Measurements from ENCODE around the gene RSPH6A. TPM values are rescaled to one million over a fixed set of nuclear protein-coding genes. Genes with fewer than 3 reads are reported as not detected.

The RSPH6A gene
- total and polyA plus RNA-seq, 2 of the 4 experiments (the other 2 are of a cell fraction), result under 0.01 to 0.09 TPM

- H3K27ac ChIP-seq (ENCODE audit: insufficient read depth, low read length), result no peak overlapping the region
- no peak overlapping the region for H3K4ac ChIP-seq (ENCODE audit: low read depth, low read length)
- H3K18ac ChIP-seq (ENCODE audit: low read depth, low read length), result no peak overlapping the region
- peak overlapping the region; percentile 93 for H2AK9ac ChIP-seq (replicated peaks; ENCODE audit: low read depth, low read length, poor library complexity)
- no peak overlapping the region for H2AK5ac ChIP-seq (ENCODE audit: low read depth, low read length)
- no TSS peak for BruUV-seq (replicated peaks)
- CTCF ChIA-PET, result interaction anchor here (1.0 to 3.0 kb wide), 4 partner anchors 11 to 92 kb away, joined by 3 to 24 read pairs (median 5); partner anchors contain the start of gene DMPK
- peaks cover 4 to 9% of the 10 kb centered on the region in 2 experiments; a peak in 2 of 4 replicates for H3K79me1 ChIP-seq (ENCODE audit: low read depth in 1 of 2, low read length in 2 of 2)
- peak overlapping the region; percentile 80 for H2AFZ ChIP-seq (replicated peaks; ENCODE audit: low read length, poor library complexity)
- no peak overlapping the region for H2BK5ac ChIP-seq (ENCODE audit: low read depth, low read length, poor library complexity, severe bottlenecking)
- no peaks in the 10 kb centered on the region; the same call in 1 of the 2 replicates for H3K9me1 ChIP-seq (ENCODE audit: insufficient read depth, low read length)
- TF ChIP-seq CTCF (conservative IDR thresholded peaks at IDR 0.05; ENCODE audit: low read depth, low read length) (no peak), CEBPB (IDR thresholded peaks at IDR 0.05; ENCODE audit: low read depth, low read length) (no peak), NFE2L2 (IDR thresholded peaks at IDR 0.05; ENCODE audit: low read depth, low read length) (no peak), CHD1 (IDR thresholded peaks at IDR 0.05; ENCODE audit: low read depth, low read length) (no peak)
- H2BK15ac ChIP-seq (ENCODE audit: low read depth, low read length), result no peak overlapping the region
- peaks cover 12% of the 10 kb centered on the region for H4K20me1 ChIP-seq (ENCODE audit: insufficient read depth, low read length)
- H3K56ac ChIP-seq (ENCODE audit: extremely low read depth, insufficient read depth, low read length), result no peak overlapping the region
- DNase-seq (no peak), ATAC-seq (ENCODE audit: low read depth) (no peak)
- H4K5ac ChIP-seq (ENCODE audit: low read depth, low read length), result no peak overlapping the region
- H4K8ac ChIP-seq (ENCODE audit: low read depth in 2 of 2, low read length in 2 of 2), result no peak overlapping the region
- intact Hi-C loops (cut with micrococcal nuclease), result no loop called here
- H3K4me3 ChIP-seq (ENCODE audit: insufficient read depth, low read depth, low read length), result no peak overlapping the region
- H3K14ac ChIP-seq (replicated peaks; ENCODE audit: low read depth, low read length), result no peak overlapping the region
- H3K9me3 ChIP-seq (ENCODE audit: control insufficient read depth, insufficient read depth, low read length), result no peaks in the 10 kb centered on the region
- no peak overlapping the region for H2BK20ac ChIP-seq (ENCODE audit: low read depth, low read length)
- H3K4me2 ChIP-seq (ENCODE audit: low read depth, low read length), result no peak overlapping the region
- H3K36me3 ChIP-seq (ENCODE audit: control insufficient read depth, insufficient read depth, low read length), result peaks cover 12% of the 10 kb centered on the region; the same call in 1 of the 2 replicates
- no peak overlapping the region for H2BK120ac ChIP-seq (ENCODE audit: low read depth, low read length)
- H3K27me3 ChIP-seq (ENCODE audit: control insufficient read depth, insufficient read depth, low read length), result no peaks in the 10 kb centered on the region
- no peak overlapping the region for H4K91ac ChIP-seq (ENCODE audit: insufficient read depth, low read depth, low read length)
- no peak overlapping the region for H3K23ac ChIP-seq (ENCODE audit: low read depth, low read length)
- POLR2A ChIA-PET (ENCODE audit: unreplicated experiment), result interaction anchor here (0.7 kb wide), 1 partner anchor 11 kb away, joined by 16 read pairs; the partner anchor contains the start of gene DMPK
- H3K4me1 ChIP-seq (ENCODE audit: control insufficient read depth, insufficient read depth, low read length), result peaks cover 6% of the 10 kb centered on the region
- H3K9ac ChIP-seq (ENCODE audit: low read depth, low read length), result no peak overlapping the region
- dilution Hi-C loops (cut with HindIII; ENCODE audit: low sequenced_read_pairs, unreplicated experiment), result no loop called here
- 86% methylated on average over 26 of the region's 46 CpGs; no CpG with 5 or more reads in 1 of the 2 experiments for WGBS, 2 experiments (ENCODE audit: extremely low coverage in 2 of 2, insufficient read length in 1 of 2)
- in situ Hi-C loops (cut with MboI; ENCODE audit: low sequenced_read_pairs), result no loop called here
Observed at GRCh38 chr19:45771311-45771933, 43.7 kb downstream of the RSPH6A start.

Measured in IMR-90 (cell line).